Astrocyte of the spinal cord (primary cell): ENCODE measurements around the gene PLCB4.

ENCODE experiments used
- DNase-seq: peaks from one replicate; pipeline ENCODE4 v3.0.0; 2011; ENCODE audit warnings: low read depth, low spot score
- H3K4me3 ChIP-seq: 2 replicates; pipeline ENCODE4 v1.5.1; 2011; ENCODE audit warnings: low read depth, mild to moderate bottlenecking, low read length, moderate library complexity
- CTCF ChIP-seq: IDR thresholded peaks from 2 replicates; pipeline ENCODE4 v1.5.1; 2012; ENCODE audit warnings: low read depth, mild to moderate bottlenecking, low read length, inconsistent platforms
- in situ Hi-C: cut with HindIII; loops from 2 replicates; pipeline ENCODE4 v1.10.0; 2017; ENCODE audit warnings: low sequenced_read_pairs

Gene PLCB4

DNA sequence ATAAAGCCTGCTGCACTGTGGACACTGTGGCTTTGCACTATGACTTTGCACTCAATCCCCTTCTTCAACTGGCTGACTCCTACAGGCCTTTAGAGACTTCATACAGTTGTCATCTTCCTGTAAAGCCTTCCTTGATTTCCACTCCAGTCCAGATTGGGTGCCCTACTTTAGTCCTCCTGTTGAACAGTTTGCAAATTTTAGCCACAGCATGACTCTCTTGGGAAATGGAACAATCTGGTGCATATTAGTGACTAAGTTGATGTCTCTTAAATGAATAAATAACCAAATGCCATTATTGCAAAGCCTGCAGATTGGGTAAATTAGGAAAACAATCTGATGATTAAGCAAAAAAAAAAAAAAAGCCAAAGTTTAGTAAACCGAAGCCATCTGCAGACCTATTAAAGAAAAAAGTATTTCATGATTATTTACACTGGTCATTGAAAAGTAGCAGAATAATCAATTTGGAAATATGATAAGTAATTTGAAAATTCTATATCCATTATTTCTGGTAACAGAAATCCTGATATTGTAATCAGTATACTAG lies 12.6 kb downstream of the PLCB4 start:
- no peak for TF ChIP-seq CTCF
- in situ Hi-C loops: no loop called here
- H3K4me3 ChIP-seq: no peak overlapping the region
- no peak for DNase-seq

GRCh38 chr20:9082741-9083140 lies 13.9 kb downstream of the PLCB4 start:
- DNase-seq: no peak
- H3K4me3 ChIP-seq: no peak overlapping the region
- in situ Hi-C loops: no loop called here
- TF ChIP-seq CTCF: no peak

DNA sequence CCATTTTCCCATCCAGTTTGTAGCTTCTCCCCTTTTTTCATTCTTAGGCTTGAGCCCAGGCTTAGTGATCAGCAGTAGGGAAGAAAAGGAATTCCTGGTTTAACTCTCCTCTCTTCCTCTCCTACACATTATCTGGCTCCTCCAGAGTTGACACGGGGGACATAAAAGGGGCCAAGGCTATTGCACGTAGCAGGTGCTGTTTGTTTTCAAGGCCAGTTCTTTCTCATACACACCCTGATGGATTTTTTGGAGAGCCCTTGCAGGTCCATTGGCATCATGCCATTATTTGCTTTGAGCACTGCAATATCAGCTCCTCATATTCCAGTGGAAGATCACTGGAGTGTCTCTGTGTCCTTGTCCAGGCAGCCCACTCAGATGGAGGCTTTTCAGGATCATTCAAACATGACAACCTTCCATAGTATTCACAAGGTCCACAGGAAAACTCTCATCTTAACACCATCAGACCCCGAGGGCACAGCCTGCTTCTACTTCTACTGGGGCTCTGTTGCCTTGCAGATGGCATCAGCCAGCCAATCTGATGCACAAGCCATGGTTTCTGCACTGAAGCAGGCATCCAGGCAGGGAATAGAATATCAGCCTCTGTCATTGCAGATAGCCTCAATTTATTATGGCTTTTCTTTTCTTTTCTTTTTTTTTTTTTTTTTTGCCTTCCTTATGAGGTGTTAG lies 18.8 kb downstream of the PLCB4 start:
- TF ChIP-seq CTCF: no peak
- no peak overlapping the region for H3K4me3 ChIP-seq
- in situ Hi-C loops: no loop called here
- no peak for DNase-seq

DNA sequence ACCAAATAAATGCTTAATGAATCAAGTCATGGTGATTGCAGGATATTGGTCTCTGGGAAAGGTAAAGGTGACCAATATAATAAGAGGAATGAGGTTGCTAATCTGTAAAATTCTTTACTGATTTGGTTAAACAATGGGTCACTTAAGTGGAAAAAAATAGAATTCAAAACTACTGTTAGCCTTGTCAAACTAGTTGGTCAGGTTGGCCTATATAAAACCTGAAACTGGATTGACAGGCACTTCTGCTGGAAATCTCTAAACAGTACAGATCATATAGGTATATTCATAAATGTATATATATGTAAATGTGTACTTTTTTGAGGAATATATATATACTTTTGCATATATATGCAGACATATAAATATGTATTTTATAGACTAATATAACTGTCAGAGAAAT lies 19.7 kb downstream of the PLCB4 start:
- H3K4me3 ChIP-seq: no peak overlapping the region
- no peak for TF ChIP-seq CTCF
- no peak for DNase-seq
- in situ Hi-C loops: no loop called here

GRCh38 chr20:9092113-9092512 lies 23.2 kb downstream of the PLCB4 start:
- no peak for TF ChIP-seq CTCF
- no peak for DNase-seq
- in situ Hi-C loops: no loop called here
- H3K4me3 ChIP-seq: no peak overlapping the region

- in situ Hi-C loops: no loop called here
- TF ChIP-seq CTCF: no peak
These were observed 23.8 kb downstream of the PLCB4 start for GRCh38 chr20:9092655-9093054.

More at GRCh38 chr20:9092655-9093054, 23.8 kb downstream of the PLCB4 start:
- H3K4me3 ChIP-seq: no peak overlapping the region
- no peak for DNase-seq
